ENCODE data around the gene ELFN2. TPM values are rescaled to one million over a fixed set of nuclear protein-coding genes. Genes with fewer than 3 reads are reported as not detected.

ELFN2 gene
- total RNA-seq, 1 donor from 2014 or later: 0.36 TPM

- no peaks in the 10 kb centered on the region for H3K4me1 Mint-ChIP-seq (ENCODE audit: low read depth)
- H3K27me3 Mint-ChIP-seq: peaks cover 18% of the 10 kb centered on the region
- no peak overlapping the region for H3K4me3 Mint-ChIP-seq (ENCODE audit: low read depth)
- no peak overlapping the region for H3K27ac Mint-ChIP-seq
- peaks cover 4% of the 10 kb centered on the region for H3K9me3 Mint-ChIP-seq (ENCODE audit: low read depth)
- no peak for DNase-seq (ENCODE audit: low spot score, unreplicated experiment)
- peaks cover 1% of the 10 kb centered on the region for H3K36me3 Mint-ChIP-seq (ENCODE audit: insufficient read depth)
- no peak for TF ChIP-seq CTCF (IDR thresholded peaks at IDR 0.05; ENCODE audit: unreplicated experiment)
Measured at GRCh38 chr22:37445501-37445900, 18.2 kb upstream of the ELFN2 start.

GRCh38 chr22:37443977-37444376 is 16.7 kb upstream of the ELFN2 start:
- TF ChIP-seq CTCF (IDR thresholded peaks at IDR 0.05; ENCODE audit: unreplicated experiment): no peak
- Mint-ChIP-seq H3K27me3 (peaks cover 27% of the 10 kb centered on the region), H3K27ac (no peak overlapping the region), H3K36me3 (ENCODE audit: insufficient read depth) (peaks cover 1% of the 10 kb centered on the region), H3K9me3 (ENCODE audit: low read depth) (peaks cover 4% of the 10 kb centered on the region), H3K4me3 (ENCODE audit: low read depth) (no peak overlapping the region), H3K4me1 (ENCODE audit: low read depth) (no peaks in the 10 kb centered on the region)
- no peak for DNase-seq (ENCODE audit: low spot score, unreplicated experiment)

GRCh38 chr22:37443086-37443485 is 15.8 kb upstream of the ELFN2 start:
- no peak for DNase-seq (ENCODE audit: low spot score, unreplicated experiment)
- peaks cover 4% of the 10 kb centered on the region for H3K9me3 Mint-ChIP-seq (ENCODE audit: low read depth)
- peaks cover 1% of the 10 kb centered on the region for H3K36me3 Mint-ChIP-seq (ENCODE audit: insufficient read depth)
- H3K4me3 Mint-ChIP-seq (ENCODE audit: low read depth): no peak overlapping the region
- H3K27me3 Mint-ChIP-seq: peaks cover 27% of the 10 kb centered on the region
- no peak for TF ChIP-seq CTCF (IDR thresholded peaks at IDR 0.05; ENCODE audit: unreplicated experiment)
- no peaks in the 10 kb centered on the region for H3K4me1 Mint-ChIP-seq (ENCODE audit: low read depth)
- no peak overlapping the region for H3K27ac Mint-ChIP-seq

- no peak for TF ChIP-seq CTCF (IDR thresholded peaks at IDR 0.05; ENCODE audit: unreplicated experiment)
- H3K27ac Mint-ChIP-seq: no peak overlapping the region
- H3K36me3 Mint-ChIP-seq (ENCODE audit: insufficient read depth): peaks cover 1% of the 10 kb centered on the region
- H3K4me3 Mint-ChIP-seq (ENCODE audit: low read depth): no peak overlapping the region
- no peaks in the 10 kb centered on the region for H3K4me1 Mint-ChIP-seq (ENCODE audit: low read depth)
- DNase-seq (ENCODE audit: low spot score, unreplicated experiment): no peak
- H3K9me3 Mint-ChIP-seq (ENCODE audit: low read depth): peaks cover 4% of the 10 kb centered on the region
- peaks cover 27% of the 10 kb centered on the region for H3K27me3 Mint-ChIP-seq
Measured at GRCh38 chr22:37442537-37442936, 15.3 kb upstream of the ELFN2 start.

GRCh38 chr22:37442135-37442534 is 14.9 kb upstream of the ELFN2 start:
- H3K4me1 Mint-ChIP-seq (ENCODE audit: low read depth): no peaks in the 10 kb centered on the region
- H3K36me3 Mint-ChIP-seq (ENCODE audit: insufficient read depth): peaks cover 1% of the 10 kb centered on the region
- H3K9me3 Mint-ChIP-seq (ENCODE audit: low read depth): peaks cover 4% of the 10 kb centered on the region
- DNase-seq (ENCODE audit: low spot score, unreplicated experiment): no peak
- peaks cover 26% of the 10 kb centered on the region for H3K27me3 Mint-ChIP-seq
- H3K4me3 Mint-ChIP-seq (ENCODE audit: low read depth): no peak overlapping the region
- H3K27ac Mint-ChIP-seq: peak overlapping the region; percentile 7
- TF ChIP-seq CTCF (IDR thresholded peaks at IDR 0.05; ENCODE audit: unreplicated experiment): no peak

Data from progenitor cell of endocrine pancreas (in vitro differentiated cells).